IPS DF 6.9 (cell line): ENCODE results near the gene DSN1.

Experiments used
- DNase-seq: peaks from one replicate; pipeline ENCODE4 v3.0.0-alpha.2; 2013; ENCODE audit warnings: low read depth, low spot score
- H3K27ac ChIP-seq: one replicate; pipeline ENCODE4 v1.5.1; 2013; ENCODE audit warnings: low read length, control low read depth
- H3K27me3 ChIP-seq: 2 replicates; pipeline ENCODE4 v1.6.1; 2013; ENCODE audit warnings: mild to moderate bottlenecking, low read length; ENCODE audit not compliant: control insufficient read depth, insufficient read depth
- H3K36me3 ChIP-seq: 2 replicates; pipeline ENCODE4 v1.6.1; 2013; ENCODE audit warnings: low read length; ENCODE audit not compliant: control insufficient read depth, insufficient read depth
- H3K4me1 ChIP-seq: 2 replicates; pipeline ENCODE4 v1.6.1; 2013; ENCODE audit warnings: low read length; ENCODE audit not compliant: control insufficient read depth, insufficient read depth
- H3K4me3 ChIP-seq: 2 replicates; pipeline ENCODE4 v1.5.1; 2013; ENCODE audit warnings: mild to moderate bottlenecking, low read length
- H3K9me3 ChIP-seq: 2 replicates; pipeline ENCODE4 v1.6.1; 2013; ENCODE audit warnings: low read length, inconsistent platforms; ENCODE audit not compliant: control insufficient read depth, insufficient read depth
- WGBS: extraction: QIAGEN DNeasy Blood & Tissue Kit; methylation state at CpG from one replicate; pipeline ENCODE4 v1.1.7; 2013; ENCODE audit warnings: mixed read lengths, missing lambda C conversion rate; ENCODE audit not compliant: insufficient read length, insufficient coverage; 5-methylcytosine and 5-hydroxymethylcytosine counted together

The DSN1 gene, protein sequence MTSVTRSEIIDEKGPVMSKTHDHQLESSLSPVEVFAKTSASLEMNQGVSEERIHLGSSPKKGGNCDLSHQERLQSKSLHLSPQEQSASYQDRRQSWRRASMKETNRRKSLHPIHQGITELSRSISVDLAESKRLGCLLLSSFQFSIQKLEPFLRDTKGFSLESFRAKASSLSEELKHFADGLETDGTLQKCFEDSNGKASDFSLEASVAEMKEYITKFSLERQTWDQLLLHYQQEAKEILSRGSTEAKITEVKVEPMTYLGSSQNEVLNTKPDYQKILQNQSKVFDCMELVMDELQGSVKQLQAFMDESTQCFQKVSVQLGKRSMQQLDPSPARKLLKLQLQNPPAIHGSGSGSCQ

DNA sequence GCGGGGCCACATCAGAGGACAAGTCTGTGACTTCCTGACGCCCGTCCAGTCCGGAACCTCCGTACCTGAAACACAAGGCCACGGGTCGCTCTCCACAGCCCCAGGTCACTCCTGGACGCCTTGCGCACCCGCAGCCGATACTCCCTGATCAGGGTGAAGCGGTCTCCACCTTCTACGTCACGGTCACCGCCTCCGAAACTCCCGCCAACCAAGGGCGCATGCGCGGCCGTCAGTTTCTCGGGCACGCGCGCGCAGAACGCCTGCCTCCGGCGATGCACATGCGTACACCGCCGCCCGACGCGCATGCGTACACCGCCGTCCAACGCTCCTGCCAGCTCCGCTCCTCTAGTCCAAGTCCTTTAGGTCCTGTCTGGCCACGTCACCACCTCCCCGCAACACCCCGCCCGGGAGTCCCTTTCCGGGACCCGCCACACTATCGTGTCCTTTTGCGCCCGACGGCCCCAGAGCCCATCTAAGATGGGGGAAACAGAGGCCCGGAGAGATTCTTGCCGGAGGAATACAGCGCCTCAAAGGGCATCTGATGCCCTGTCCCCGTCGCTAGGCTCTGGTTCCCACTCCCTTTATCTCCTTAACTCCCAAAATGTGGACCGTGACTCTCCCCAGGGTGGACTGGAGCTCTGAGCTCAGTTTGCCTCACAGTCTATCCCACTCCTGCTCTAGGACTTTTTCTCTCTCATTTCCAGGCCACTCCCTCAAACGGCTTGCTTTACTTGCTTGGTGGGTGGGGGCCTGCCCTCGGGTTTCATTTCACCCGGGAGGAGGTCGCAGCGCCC lies at the start of gene DSN1:
TSS of gene DSN1 (minus strand) at position 167 of the 794 bp plus-strand sequence. CDS start 2,305 bp downstream, outside the sequence.
- DNase-seq, result peak; percentile 99
- Histone ChIP-seq H3K4me1 (no peaks in the 10 kb centered on the region), H3K36me3 (peaks cover 2% of the 10 kb centered on the region; the same call in 1 of the 2 replicates), H3K4me3 (peak within 1 kb of the TSS; percentile 81), H3K27me3 (no peaks in the 10 kb centered on the region), H3K27ac (no peak within 1 kb of the TSS), H3K9me3 (no peaks in the 10 kb centered on the region)
- WGBS, result no CpG with 5 or more reads among the region's 61 CpGs

DNA sequence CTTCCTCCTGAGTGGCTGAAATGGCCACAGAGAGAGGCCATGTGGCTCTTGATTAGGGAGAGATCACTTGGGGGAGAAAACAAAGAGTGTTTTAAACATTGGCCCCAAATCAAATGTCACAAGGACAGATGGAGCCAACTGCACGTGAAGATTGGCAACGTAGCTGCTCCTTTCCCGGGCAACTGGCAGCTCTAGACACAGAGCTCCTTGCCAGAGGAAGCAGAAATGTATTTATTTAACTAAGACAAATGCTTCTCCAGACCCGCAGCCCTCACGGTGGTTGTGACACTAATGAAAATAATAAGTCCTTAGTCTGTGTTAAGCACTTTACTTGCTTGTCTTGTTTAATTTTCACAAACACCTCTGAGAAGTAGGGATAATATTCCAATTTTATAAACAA lies 49.6 kb upstream of the DSN1 start:
- DNase-seq, result no peak
- H3K27ac ChIP-seq, result no peak overlapping the region
- no CpG with 5 or more reads among the region's 5 CpGs for WGBS

DNA sequence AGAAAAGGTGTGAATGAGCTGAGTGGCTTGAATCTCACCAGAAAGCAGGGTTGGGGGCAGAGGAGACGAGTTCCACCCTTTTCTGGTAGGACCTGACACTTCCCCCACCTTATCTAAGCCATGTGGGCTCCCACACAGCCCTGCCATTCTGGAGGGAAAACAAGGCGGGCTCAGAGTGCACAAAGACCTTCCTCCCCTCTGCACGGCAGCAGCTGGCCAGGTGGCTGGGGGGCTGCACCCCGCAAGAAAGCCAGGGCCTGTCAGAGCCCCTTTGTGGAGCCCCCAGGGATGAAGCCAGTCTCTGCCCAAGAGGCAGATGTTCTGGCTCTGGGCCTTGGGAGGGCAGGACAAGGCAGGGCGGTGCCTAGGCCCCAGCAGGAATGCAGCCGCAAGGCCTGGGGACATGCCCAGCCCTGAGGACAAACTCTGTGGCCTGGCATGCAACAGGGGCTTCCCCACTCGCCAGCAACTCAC lies 48.4 kb upstream of the DSN1 start:
- Histone ChIP-seq H3K27ac (no peak overlapping the region), H3K9me3 (no peaks in the 10 kb centered on the region; the same call in 1 of the 2 replicates), H3K4me3 (no peak overlapping the region), H3K4me1 (peaks cover 6% of the 10 kb centered on the region), H3K27me3 (no peaks in the 10 kb centered on the region), H3K36me3 (no peaks in the 10 kb centered on the region)
- DNase-seq, result no peak
- no CpG with 5 or more reads among the region's 7 CpGs for WGBS

More for the DNA sequence above, 49.6 kb upstream of the DSN1 start:
- Histone ChIP-seq H3K9me3 (no peaks in the 10 kb centered on the region; the same call in 1 of the 2 replicates), H3K36me3 (0 out of 2 replicates have a peak, but pooled peaks cover 3% of the 10 kb centered on the region), H3K4me1 (peaks cover 6% of the 10 kb centered on the region), H3K4me3 (no peak overlapping the region), H3K27me3 (no peaks in the 10 kb centered on the region)

DNA sequence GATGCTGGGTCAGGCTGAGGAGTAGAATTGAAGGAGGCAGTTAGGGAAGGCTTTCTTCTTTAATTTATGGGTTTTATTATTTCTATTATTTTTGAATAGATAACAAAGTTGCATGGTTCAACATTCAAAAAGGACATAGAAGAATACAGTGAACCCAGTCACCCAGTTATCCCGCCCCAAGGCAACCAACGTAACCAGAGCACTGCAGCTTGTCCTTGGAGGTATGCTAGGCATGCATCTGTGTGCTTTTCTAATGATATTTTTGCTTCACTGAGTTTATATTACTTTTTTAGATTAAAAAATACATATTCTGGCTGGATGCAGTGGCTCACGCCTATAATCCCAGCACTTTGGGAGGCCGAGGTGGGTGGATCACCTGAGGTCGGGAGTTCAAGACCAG lies 47.4 kb upstream of the DSN1 start:
- H3K9me3 ChIP-seq, result no peaks in the 10 kb centered on the region; the same call in 1 of the 2 replicates
- no CpG with 5 or more reads among the region's 5 CpGs for whole genome bisulfite sequencing
- H3K4me1 ChIP-seq, result peaks cover 6% of the 10 kb centered on the region
- DNase-seq, result no peak
- no peak overlapping the region for H3K4me3 ChIP-seq
- H3K36me3 ChIP-seq, result no peaks in the 10 kb centered on the region
- H3K27ac ChIP-seq, result no peak overlapping the region
- no peaks in the 10 kb centered on the region for H3K27me3 ChIP-seq

DNA sequence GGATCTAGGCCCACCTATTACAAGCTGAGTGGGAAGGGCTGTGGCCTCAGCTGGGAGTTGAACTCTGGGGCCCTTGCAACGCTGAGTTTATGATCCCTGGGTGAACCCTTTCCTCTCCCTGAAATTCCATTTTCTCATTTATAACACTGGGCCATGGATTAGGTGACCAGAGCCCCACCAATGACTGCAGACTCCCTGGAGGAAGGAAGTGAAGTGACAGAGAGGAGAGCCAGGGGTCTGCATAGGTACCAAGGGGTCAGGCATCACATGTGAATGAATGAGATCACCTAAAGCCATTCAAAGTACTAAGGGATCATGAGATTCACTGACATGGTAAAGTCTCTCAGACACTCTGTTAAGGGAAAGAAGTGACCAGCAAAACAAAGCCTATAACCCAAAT lies 46.5 kb upstream of the DSN1 start:
- Histone ChIP-seq H3K27me3 (no peaks in the 10 kb centered on the region), H3K4me3 (no peak overlapping the region), H3K27ac (no peak overlapping the region), H3K4me1 (peaks cover 6% of the 10 kb centered on the region), H3K36me3 (peaks cover 5% of the 10 kb centered on the region; the same call in 1 of the 2 replicates), H3K9me3 (no peaks in the 10 kb centered on the region)
- DNase-seq, result no peak
- no CpG with 5 or more reads among the region's 1 CpG for WGBS

DNA sequence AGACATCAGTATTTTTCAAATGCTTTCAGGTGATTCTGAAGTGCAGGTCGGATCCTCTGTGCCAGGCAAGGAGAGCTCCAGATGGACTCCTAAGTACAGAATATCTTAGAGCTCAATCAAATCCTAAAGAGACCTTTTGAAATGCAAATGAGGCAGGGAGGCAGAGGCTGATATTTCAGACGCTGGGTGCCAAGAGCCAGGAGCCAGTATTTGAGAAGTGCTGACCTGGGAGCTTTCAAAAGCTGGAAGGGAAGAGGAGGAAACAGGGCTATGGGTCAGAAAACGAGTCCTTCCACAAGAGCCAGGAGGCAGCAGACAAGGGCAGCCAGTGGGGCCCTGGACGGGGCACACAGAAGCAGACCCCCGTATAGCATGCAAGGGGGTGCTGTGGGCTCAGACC lies 46.1 kb upstream of the DSN1 start:
- Histone ChIP-seq H3K27me3 (no peaks in the 10 kb centered on the region), H3K36me3 (peaks cover 5% of the 10 kb centered on the region; the same call in 1 of the 2 replicates), H3K27ac (no peak overlapping the region), H3K9me3 (no peaks in the 10 kb centered on the region), H3K4me1 (peaks cover 6% of the 10 kb centered on the region), H3K4me3 (no peak overlapping the region)
- no peak for DNase-seq
- no CpG with 5 or more reads among the region's 5 CpGs for WGBS

DNA sequence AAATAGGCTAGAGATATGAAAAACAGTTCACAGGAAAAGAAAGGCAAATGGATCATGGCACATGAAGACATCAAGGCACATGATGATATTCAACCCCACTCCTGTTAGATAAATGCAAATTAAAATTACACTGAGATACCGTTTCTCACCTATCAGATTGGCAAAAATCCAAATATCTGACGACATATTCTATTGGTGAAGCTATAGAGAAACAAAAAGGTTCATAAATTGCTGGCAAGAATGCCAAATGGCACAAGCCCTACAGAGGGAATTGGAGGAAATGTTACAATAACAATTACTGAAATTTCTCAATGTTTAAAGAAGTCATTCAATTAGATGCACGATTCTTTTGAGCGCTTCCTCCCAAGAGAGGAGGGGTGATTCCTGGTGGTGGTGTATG lies 45.3 kb upstream of the DSN1 start:
- no peak overlapping the region for H3K27ac ChIP-seq
- peaks cover 5% of the 10 kb centered on the region; the same call in 1 of the 2 replicates for H3K36me3 ChIP-seq
- no peak overlapping the region for H3K4me3 ChIP-seq
- H3K27me3 ChIP-seq, result no peaks in the 10 kb centered on the region
- no peak for DNase-seq
- no peaks in the 10 kb centered on the region for H3K9me3 ChIP-seq
- WGBS, result no CpG with 5 or more reads among the region's 4 CpGs
- peaks cover 6% of the 10 kb centered on the region for H3K4me1 ChIP-seq

DNA sequence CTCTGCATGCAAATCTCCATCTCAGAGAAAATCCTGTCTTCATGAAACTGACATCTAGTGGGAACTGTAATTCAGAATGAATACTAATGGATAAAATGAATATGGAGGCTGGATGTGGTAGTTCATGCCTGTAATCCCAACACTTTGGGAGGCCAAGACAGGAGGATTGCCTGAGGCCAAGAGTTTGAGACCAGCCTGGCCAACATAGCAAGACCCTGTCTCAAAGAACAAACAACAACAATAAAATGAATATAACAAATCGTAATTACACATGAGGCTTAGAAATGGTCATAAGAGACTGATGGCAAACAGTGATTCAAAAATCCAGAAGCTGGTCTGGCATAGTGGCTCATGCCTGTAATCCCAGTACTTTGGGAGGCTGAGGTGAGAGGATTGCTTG lies 44.6 kb upstream of the DSN1 start:
- no peak for DNase-seq
- peaks cover 5% of the 10 kb centered on the region; the same call in 1 of the 2 replicates for H3K36me3 ChIP-seq
- no CpG with 5 or more reads among the region's 1 CpG for WGBS
- H3K9me3 ChIP-seq, result no peaks in the 10 kb centered on the region
- H3K4me1 ChIP-seq, result peaks cover 6% of the 10 kb centered on the region
- H3K4me3 ChIP-seq, result no peak overlapping the region
- no peaks in the 10 kb centered on the region for H3K27me3 ChIP-seq
- H3K27ac ChIP-seq, result no peak overlapping the region

DNA sequence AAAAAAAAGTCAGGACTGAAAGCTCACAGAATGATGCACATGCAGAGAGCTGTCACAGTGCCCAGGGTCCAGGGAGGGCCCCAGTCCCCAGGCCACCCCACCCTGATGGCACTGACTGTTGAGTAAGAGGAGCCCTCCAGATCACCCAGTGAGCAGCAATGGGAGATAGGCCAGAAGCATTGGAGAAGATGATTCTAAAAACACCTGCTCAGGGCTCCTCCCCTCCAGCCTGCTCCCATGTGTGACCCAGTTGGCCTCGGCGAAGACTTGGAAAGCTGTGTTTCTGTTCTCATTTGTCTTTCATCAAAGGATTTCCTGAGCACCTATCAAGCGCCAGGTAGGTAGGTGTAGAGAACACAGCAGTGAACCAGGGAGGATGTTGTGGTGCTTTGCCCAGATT lies 43.9 kb upstream of the DSN1 start:
- Histone ChIP-seq H3K4me1 (peaks cover 6% of the 10 kb centered on the region), H3K27me3 (no peaks in the 10 kb centered on the region), H3K27ac (no peak overlapping the region), H3K4me3 (no peak overlapping the region), H3K9me3 (no peaks in the 10 kb centered on the region), H3K36me3 (peaks cover 5% of the 10 kb centered on the region; the same call in 1 of the 2 replicates)
- DNase-seq, result no peak
- WGBS, result no CpG with 5 or more reads among the region's 3 CpGs

DNA sequence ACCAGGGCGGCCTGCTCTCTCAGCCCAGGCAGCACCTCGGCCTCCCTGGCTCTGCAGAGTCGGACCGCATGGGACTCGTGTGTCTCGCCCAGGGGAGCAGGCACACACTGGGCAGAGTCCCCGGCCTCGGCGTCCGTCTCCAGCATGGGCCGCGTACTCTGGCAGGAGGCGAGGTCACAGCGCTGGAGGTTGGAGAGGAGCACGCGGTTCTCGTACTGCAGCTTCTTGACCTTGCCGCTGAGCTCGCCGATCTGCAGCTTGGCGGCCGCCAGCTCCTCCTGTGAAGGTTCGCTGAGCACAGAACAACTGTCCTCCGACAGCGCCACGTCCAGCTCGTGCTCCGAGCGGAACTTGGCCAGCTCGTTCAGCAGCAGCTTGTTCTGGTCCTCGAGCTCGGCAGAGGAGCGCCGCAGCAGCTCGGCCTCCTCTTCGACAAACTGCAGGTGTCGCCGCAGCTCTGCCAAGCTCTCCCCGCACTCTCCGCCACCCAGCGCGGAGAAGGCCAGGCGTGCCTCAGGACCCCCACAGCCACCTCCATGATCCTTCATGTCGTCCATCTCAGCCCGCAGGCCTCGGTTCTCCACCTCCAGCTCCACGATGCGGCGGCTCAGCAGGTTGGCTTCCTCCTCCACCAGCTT lies 42.0 kb upstream of the DSN1 start:
- H3K27ac ChIP-seq, result no peak overlapping the region
- DNase-seq, result no peak
- peaks cover 4% of the 10 kb centered on the region; the same call in 1 of the 2 replicates for H3K4me1 ChIP-seq
- H3K36me3 ChIP-seq, result peaks cover 5% of the 10 kb centered on the region; the same call in 1 of the 2 replicates
- no peaks in the 10 kb centered on the region for H3K27me3 ChIP-seq
- no peaks in the 10 kb centered on the region for H3K9me3 ChIP-seq
- WGBS, result no CpG with 5 or more reads among the region's 49 CpGs
- no peak overlapping the region for H3K4me3 ChIP-seq
